NCI-H510A (cell line): ENCODE data around the gene EVI5.
"Not testable (repeated sequence)": the region's sequence is repeated elsewhere in the genome, so short reads cannot be mapped to it uniquely, and the experiment has no call there.

Experiments used
- DNase-seq: peaks from one replicate; lab custom pipeline; 2025; lab: John Stamatoyannopoulos, UW

Gene EVI5

GRCh38 chr1:92791487-92792066 is 6.7 kb upstream of the EVI5 start:
- peak; percentile 27 for DNase-seq

GRCh38 chr1:92790867-92791266 is 6.0 kb upstream of the EVI5 start:
- no peak for DNase-seq

GRCh38 chr1:92790081-92790480 is 5.2 kb upstream of the EVI5 start:
- DNase-seq, result no peak

- no peak for DNase-seq
Observed at GRCh38 chr1:92786111-92786901, 1.4 kb upstream of the EVI5 start.

GRCh38 chr1:92784021-92784638 is 778 bp downstream of the EVI5 start:
- DNase-seq, result no peak

GRCh38 chr1:92783550-92783949 is 1.4 kb downstream of the EVI5 start:
- not testable (repeated sequence) for DNase-seq

GRCh38 chr1:92778376-92778775 is 6.5 kb downstream of the EVI5 start:
- DNase-seq, result no peak

- DNase-seq, result no peak
Observed at GRCh38 chr1:92774407-92774806, 10.5 kb downstream of the EVI5 start.

GRCh38 chr1:92773749-92774148 is 11.2 kb downstream of the EVI5 start:
- not testable (repeated sequence) for DNase-seq

- no peak for DNase-seq
Observed at GRCh38 chr1:92769856-92770255, 15.1 kb downstream of the EVI5 start.

- no peak for DNase-seq
Observed at GRCh38 chr1:92768915-92769314, 16.0 kb downstream of the EVI5 start.

- DNase-seq, result no peak
Observed at GRCh38 chr1:92768296-92768695, 16.6 kb downstream of the EVI5 start.

- no peak for DNase-seq
Observed at GRCh38 chr1:92764116-92764515, 20.8 kb downstream of the EVI5 start.

- DNase-seq, result no peak
Observed at GRCh38 chr1:92762355-92762754, 22.6 kb downstream of the EVI5 start.

GRCh38 chr1:92759361-92759760 is 25.5 kb downstream of the EVI5 start:
- no peak for DNase-seq

GRCh38 chr1:92756537-92756936 is 28.4 kb downstream of the EVI5 start:
- no peak for DNase-seq

GRCh38 chr1:92755541-92756461 is 29.1 kb downstream of the EVI5 start:
- DNase-seq, result no peak

- DNase-seq, result no peak
Observed at GRCh38 chr1:92754719-92755050, 30.2 kb downstream of the EVI5 start.

- no peak for DNase-seq
Observed at GRCh38 chr1:92754000-92754718, 30.7 kb downstream of the EVI5 start.

GRCh38 chr1:92752719-92753118 is 32.2 kb downstream of the EVI5 start:
- DNase-seq, result no peak

- DNase-seq, result peak; percentile 23
Observed at GRCh38 chr1:92749024-92749634, 35.8 kb downstream of the EVI5 start.
